Measurements from ENCODE around the gene CTNNA2. TPM values are rescaled to one million over a fixed set of nuclear protein-coding genes. Genes with fewer than 3 reads are reported as not detected.

CTNNA2 gene
- total RNA-seq, 1 experiment from 2014 or later, result 0.54 TPM

DNA sequence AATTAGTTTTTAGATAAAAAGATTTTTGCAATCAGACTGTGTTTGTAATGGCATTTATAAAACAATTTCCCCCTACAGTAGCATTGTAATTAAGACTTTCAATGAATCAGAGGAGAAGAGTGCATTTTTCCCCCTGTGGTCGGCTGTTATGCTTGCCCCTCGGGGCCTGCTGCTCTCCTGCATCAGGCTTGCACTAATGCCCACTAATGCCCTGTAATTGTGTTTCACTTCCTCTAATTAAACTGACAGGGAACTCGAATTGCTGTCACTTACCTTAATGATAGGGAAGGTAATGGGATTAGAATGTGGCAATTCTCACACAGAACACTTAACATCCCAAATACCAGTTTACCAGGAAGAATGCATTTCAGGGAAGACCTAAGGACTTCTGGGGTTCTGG lies 852.9 kb downstream of the CTNNA2 start:
- no peak overlapping the region for H3K27ac ChIP-seq (ENCODE audit: low read length)
- no peaks in the 10 kb centered on the region for H3K27me3 ChIP-seq (ENCODE audit: control insufficient read depth, insufficient read depth, low read length)
- ChIA-PET POLR2A (no interaction called here), CTCF (no interaction called here)
- intact Hi-C loops (cut with micrococcal nuclease; ENCODE audit: unreplicated experiment) (no loop called here), in situ Hi-C loops (cut with HindIII; ENCODE audit: low pct_unique_long_range_greater_than_20kb, low sequenced_read_pairs) (no loop called here)
- no peak overlapping the region for H3K4me3 ChIP-seq (ENCODE audit: low read depth in 2 of 2, low read length in 2 of 2)
- no TSS peak for BruUV-seq (replicated peaks)
- H3K4me1 ChIP-seq (ENCODE audit: control insufficient read depth, insufficient read depth, low read length), result no peaks in the 10 kb centered on the region
- no peak for DNase-seq (ENCODE audit: low read depth, low spot score)
- no peaks in the 10 kb centered on the region for H3K36me3 ChIP-seq (ENCODE audit: control insufficient read depth, insufficient read depth, low read length)
- no peak for TF ChIP-seq CTCF (IDR thresholded peaks at IDR 0.05)
- no peak for TF ChIP-seq POLR2AphosphoS5 (IDR thresholded peaks at IDR 0.05; ENCODE audit: low read depth, low read length)
- TF ChIP-seq SIN3A (IDR thresholded peaks at IDR 0.05; ENCODE audit: borderline replicate concordance, insufficient read depth, low read depth, low read length), result no peak
- no peak for TF ChIP-seq TCF7L2 (IDR thresholded peaks at IDR 0.05; ENCODE audit: low read depth, low read length)
- no peak for TF ChIP-seq REST (IDR thresholded peaks at IDR 0.05; ENCODE audit: insufficient read depth in 1 of 2, low read depth in 2 of 2, low read length in 1 of 2)
- ATAC-seq, result no peak
- H3K9me3 ChIP-seq (ENCODE audit: control insufficient read depth, insufficient read depth, low read depth, low read length), result no peaks in the 10 kb centered on the region

DNA sequence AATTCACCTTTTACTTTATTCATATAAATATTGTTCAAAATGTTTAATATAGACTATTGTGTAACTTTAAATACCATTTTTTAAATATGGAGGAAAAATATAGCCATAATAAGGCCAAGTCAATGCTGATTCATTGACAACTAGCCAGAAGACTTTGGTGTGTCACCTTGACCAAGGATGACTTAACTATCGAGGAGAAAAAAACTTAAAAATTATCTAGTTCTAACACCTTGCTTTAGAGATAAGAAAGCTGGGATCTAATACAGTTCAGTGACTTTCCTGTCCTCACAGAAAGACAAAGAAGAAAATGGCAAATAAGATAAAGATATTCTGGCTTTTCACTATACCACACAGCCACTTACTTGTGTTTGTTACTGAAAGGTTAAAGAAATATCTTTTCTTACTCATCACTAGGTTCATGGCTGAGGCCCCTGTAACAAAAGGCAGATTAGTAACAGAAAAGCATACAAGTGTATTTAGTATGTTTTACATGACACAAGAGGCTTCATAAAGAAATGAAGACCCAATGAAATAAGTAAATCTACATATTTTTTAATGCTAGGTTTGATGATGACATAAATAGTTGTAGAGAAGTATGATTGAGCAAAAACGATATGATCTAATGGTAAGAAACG lies 857.6 kb downstream of the CTNNA2 start:
- no peak overlapping the region for H3K4me3 ChIP-seq (ENCODE audit: low read depth in 2 of 2, low read length in 2 of 2)
- no peaks in the 10 kb centered on the region for H3K9me3 ChIP-seq (ENCODE audit: control insufficient read depth, insufficient read depth, low read depth, low read length)
- intact Hi-C loops (cut with micrococcal nuclease; ENCODE audit: unreplicated experiment), result no loop called here
- TF ChIP-seq TCF7L2 (IDR thresholded peaks at IDR 0.05; ENCODE audit: low read depth, low read length) (no peak), CTCF (IDR thresholded peaks at IDR 0.05) (no peak), SIN3A (IDR thresholded peaks at IDR 0.05; ENCODE audit: borderline replicate concordance, insufficient read depth, low read depth, low read length) (no peak), POLR2AphosphoS5 (IDR thresholded peaks at IDR 0.05; ENCODE audit: low read depth, low read length) (no peak), REST (IDR thresholded peaks at IDR 0.05; ENCODE audit: insufficient read depth in 1 of 2, low read depth in 2 of 2, low read length in 1 of 2) (no peak)
- DNase-seq (ENCODE audit: low read depth, low spot score) (no peak), ATAC-seq (no peak)
- H3K36me3 ChIP-seq (ENCODE audit: control insufficient read depth, insufficient read depth, low read length), result no peaks in the 10 kb centered on the region
- POLR2A ChIA-PET, result no interaction called here
- H3K27ac ChIP-seq (ENCODE audit: low read length), result no peak overlapping the region
- no TSS peak for BruUV-seq (replicated peaks)
- H3K4me1 ChIP-seq (ENCODE audit: control insufficient read depth, insufficient read depth, low read length), result no peaks in the 10 kb centered on the region
- CTCF ChIA-PET, result no interaction called here
- in situ Hi-C loops (cut with HindIII; ENCODE audit: low pct_unique_long_range_greater_than_20kb, low sequenced_read_pairs), result no loop called here
- no peaks in the 10 kb centered on the region for H3K27me3 ChIP-seq (ENCODE audit: control insufficient read depth, insufficient read depth, low read length)

Data from Panc1 (cell line).